Type B pancreatic cell (in vitro differentiated cells): Measurements from ENCODE around the gene ZNF462. TPM values are rescaled to one million over a fixed set of nuclear protein-coding genes. Genes with fewer than 3 reads are reported as not detected.

Source experiments
- DNase-seq: peaks from one replicate; pipeline ENCODE4 v3.0.0; 2021; ENCODE audit warnings: mixed read lengths; ENCODE audit not compliant: unreplicated experiment; ENCODE audit errors: extremely low spot score
- H3K27ac Mint-ChIP-seq: 2 replicates; pipeline ENCODE4 v1.8.0; 2021; ENCODE audit warnings: mild to moderate bottlenecking, mixed read lengths
- H3K27me3 Mint-ChIP-seq: 2 replicates; pipeline ENCODE4 v1.8.0; 2021; ENCODE audit warnings: mixed read lengths
- H3K36me3 Mint-ChIP-seq: 2 replicates; pipeline ENCODE4 v1.8.0; 2021; ENCODE audit warnings: mixed read lengths
- H3K4me1 Mint-ChIP-seq: one replicate; pipeline ENCODE4 v1.8.0; 2021; ENCODE audit warnings: mixed read lengths; ENCODE audit not compliant: unreplicated experiment
- H3K4me3 Mint-ChIP-seq: 2 replicates; pipeline ENCODE4 v1.8.0; 2021; ENCODE audit warnings: mild to moderate bottlenecking, mixed read lengths
- H3K9me3 Mint-ChIP-seq: 2 replicates; pipeline ENCODE4 v1.8.0; 2021; ENCODE audit warnings: mixed read lengths
- total RNA-seq: library from RNA; stranded (reverse); gene quantifications from 2 replicates; pipeline ENCODE4 v1.2.1, GENCODE V29; 2021; ENCODE audit warnings: low replicate concordance
- TF ChIP-seq, protein P1 (sequence below): fragments of 200-600 bp; sonication (generic); conservative IDR thresholded peaks from 2 replicates; pipeline ENCODE4 v1.5.0; 2021; ENCODE audit warnings: antibody characterized with exemption, mild to moderate bottlenecking

Gene ZNF462
- total RNA-seq, 1 donor from 2014 or later = 124 TPM

DNA sequence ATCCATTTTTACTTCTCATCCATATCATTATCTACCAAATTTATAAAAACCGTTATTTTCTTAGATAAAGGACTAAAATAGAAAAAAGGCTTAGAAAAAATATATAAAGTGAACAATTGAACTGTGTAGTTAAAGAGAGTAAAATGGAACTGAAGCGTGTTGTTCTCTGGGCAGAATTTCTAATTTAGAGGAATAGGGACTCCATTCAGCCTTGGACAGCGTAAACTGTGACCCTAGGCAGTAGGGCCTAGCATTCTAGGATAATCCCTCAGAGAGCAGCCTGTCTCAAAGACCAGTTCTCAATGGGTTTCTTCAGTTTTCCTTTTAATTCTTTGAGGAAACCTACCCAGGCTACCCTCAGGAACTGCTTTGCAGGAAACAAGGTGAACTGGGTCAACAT lies 11.1 kb downstream of the ZNF462 start:
- Mint-ChIP-seq H3K9me3 (peaks cover 7% of the 10 kb centered on the region), H3K4me1 (peaks cover 46% of the 10 kb centered on the region), H3K4me3 (no peak overlapping the region), H3K27ac (no peak overlapping the region), H3K27me3 (no peaks in the 10 kb centered on the region), H3K36me3 (peaks cover 37% of the 10 kb centered on the region)
- DNase-seq = no peak
- TF ChIP-seq, protein P1, sequence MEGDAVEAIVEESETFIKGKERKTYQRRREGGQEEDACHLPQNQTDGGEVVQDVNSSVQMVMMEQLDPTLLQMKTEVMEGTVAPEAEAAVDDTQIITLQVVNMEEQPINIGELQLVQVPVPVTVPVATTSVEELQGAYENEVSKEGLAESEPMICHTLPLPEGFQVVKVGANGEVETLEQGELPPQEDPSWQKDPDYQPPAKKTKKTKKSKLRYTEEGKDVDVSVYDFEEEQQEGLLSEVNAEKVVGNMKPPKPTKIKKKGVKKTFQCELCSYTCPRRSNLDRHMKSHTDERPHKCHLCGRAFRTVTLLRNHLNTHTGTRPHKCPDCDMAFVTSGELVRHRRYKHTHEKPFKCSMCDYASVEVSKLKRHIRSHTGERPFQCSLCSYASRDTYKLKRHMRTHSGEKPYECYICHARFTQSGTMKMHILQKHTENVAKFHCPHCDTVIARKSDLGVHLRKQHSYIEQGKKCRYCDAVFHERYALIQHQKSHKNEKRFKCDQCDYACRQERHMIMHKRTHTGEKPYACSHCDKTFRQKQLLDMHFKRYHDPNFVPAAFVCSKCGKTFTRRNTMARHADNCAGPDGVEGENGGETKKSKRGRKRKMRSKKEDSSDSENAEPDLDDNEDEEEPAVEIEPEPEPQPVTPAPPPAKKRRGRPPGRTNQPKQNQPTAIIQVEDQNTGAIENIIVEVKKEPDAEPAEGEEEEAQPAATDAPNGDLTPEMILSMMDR = no peak

DNA sequence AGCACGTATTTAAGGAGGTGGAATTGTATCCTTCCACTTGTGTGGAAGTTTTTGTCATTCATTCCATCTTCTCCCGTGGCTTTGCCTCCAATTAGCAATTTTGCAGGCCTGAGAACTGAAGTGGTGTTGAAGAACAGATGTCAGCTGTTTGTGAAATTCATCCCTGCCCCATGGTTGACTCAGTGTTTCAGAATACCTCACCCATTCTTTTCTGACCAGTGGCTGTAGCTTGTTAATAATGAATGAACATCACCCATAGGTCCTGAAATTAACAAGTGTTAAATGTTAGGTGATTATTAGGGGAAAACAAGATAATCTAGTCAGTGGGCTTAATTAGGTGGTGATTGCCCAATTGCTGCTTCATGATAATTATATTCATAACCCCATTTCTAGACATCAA lies 11.7 kb downstream of the ZNF462 start:
- H3K4me1 Mint-ChIP-seq = peaks cover 46% of the 10 kb centered on the region
- no peak for DNase-seq
- no peak overlapping the region for H3K4me3 Mint-ChIP-seq
- peaks cover 31% of the 10 kb centered on the region for H3K36me3 Mint-ChIP-seq
- peaks cover 7% of the 10 kb centered on the region for H3K9me3 Mint-ChIP-seq
- H3K27me3 Mint-ChIP-seq = no peaks in the 10 kb centered on the region
- H3K27ac Mint-ChIP-seq = no peak overlapping the region
- TF ChIP-seq, protein P1 = no peak

DNA sequence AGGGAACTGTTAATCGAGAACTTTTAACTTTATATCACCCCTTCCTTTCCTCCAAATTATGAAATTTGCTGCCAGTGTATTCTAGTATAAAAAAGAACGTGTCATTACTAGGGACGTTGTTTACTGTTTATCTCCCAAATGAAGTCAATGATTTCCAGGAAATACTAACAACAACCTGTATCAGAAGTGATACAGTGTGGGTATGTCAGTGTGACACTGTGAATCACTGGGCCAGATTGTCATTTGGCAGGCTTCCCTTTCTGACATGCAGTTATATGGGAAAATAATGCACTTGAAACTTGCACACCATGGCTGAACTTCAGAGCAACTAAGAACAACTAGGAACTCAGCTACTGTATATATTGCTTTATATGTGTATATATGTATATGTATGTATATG lies 12.6 kb downstream of the ZNF462 start:
- DNase-seq = no peak
- H3K27ac Mint-ChIP-seq = peak overlapping the region; percentile 1
- peaks cover 7% of the 10 kb centered on the region for H3K9me3 Mint-ChIP-seq
- no peaks in the 10 kb centered on the region for H3K27me3 Mint-ChIP-seq
- peaks cover 37% of the 10 kb centered on the region for H3K4me1 Mint-ChIP-seq
- no peak overlapping the region for H3K4me3 Mint-ChIP-seq
- peaks cover 23% of the 10 kb centered on the region for H3K36me3 Mint-ChIP-seq
- TF ChIP-seq, protein P1 = no peak

DNA sequence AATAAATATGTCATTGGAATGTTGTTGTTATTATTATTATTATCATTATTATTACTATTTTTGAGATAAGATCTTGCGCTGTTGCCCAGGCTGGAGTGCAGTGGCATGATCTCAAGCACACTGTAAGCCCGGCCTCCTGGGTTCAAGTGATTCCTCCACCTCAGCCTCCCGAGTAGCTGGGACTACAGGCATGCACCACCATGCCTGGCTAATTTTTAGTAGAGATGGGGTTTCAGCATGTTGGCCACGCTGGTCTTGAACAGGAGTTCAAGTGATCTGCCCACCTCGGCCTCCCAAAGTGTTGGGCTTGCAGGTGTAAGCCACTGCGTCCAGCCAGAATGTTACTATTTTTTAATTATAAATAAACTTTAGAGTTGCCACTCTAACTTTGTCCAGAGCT lies 14.4 kb downstream of the ZNF462 start:
- H3K27ac Mint-ChIP-seq = no peak overlapping the region
- H3K4me3 Mint-ChIP-seq = no peak overlapping the region
- no peaks in the 10 kb centered on the region for H3K9me3 Mint-ChIP-seq
- peaks cover 29% of the 10 kb centered on the region for H3K36me3 Mint-ChIP-seq
- DNase-seq = no peak
- peaks cover 35% of the 10 kb centered on the region for H3K4me1 Mint-ChIP-seq
- H3K27me3 Mint-ChIP-seq = no peaks in the 10 kb centered on the region
- TF ChIP-seq, protein P1 = no peak

DNA sequence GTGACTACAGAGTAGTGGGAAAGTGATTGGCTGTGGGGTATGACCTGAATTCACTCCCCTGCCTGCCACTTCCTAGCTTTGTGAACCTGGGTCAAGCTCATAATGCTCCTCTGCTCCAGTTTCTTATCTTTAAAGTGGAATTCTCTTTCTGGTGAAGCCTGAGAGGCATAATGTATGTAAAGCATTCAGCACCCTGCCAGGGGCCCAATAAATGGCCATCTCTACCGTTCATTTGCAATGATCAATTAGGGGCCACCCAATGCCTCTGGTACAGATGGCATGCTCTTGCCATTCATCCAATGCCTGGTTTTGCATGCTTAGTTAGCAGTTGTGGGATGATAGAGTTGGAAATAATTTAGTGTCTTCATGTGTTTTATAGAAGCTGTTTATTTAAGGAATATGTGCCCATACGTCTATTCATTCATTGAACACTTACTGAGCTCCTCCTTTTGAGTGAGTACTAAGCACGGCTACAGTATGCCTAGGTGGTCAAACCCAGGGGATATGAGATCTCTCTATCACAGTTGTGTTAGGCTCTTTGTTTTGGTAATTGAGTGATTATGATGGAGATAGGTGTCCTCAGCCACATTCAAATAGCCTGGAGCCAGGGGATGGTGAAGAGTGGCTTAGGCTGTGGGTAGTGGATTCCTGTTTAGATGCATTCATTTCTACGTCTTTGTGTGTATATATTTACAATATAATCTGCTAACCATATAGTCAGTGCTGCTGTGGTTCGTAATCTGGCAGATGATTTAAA lies 15.3 kb downstream of the ZNF462 start:
- Mint-ChIP-seq H3K36me3 (peaks cover 35% of the 10 kb centered on the region), H3K4me1 (peaks cover 35% of the 10 kb centered on the region), H3K27me3 (no peaks in the 10 kb centered on the region), H3K27ac (peak overlapping the region; percentile 82), H3K9me3 (peaks cover 5% of the 10 kb centered on the region), H3K4me3 (peak overlapping the region; percentile 30)
- TF ChIP-seq, protein P1 = no peak
- DNase-seq = no peak
